K562 (cell line): ENCODE results near the gene KCND1. TPM values are rescaled to one million over a fixed set of nuclear protein-coding genes. Genes with fewer than 3 reads are reported as not detected.

ENCODE experiments used
- AFF1 ChIP-seq, 2 experiments: fragments of 450-650 bp; IDR thresholded peaks; 2 replicates each; pipeline ENCODE4 v1.6.1; 2018; ENCODE audit warnings: mild to moderate bottlenecking in 2 of 2, low read depth in 1 of 2; ENCODE audit not compliant: partially characterized antibody in 2 of 2
- CREB1 ChIP-seq, 2 experiments: sonication (generic) in 1 of 2; formaldehyde crosslinking in 1 of 2; IDR thresholded peaks; 2 replicates each; pipeline versions ENCODE4 v1.6.1 to v1.8.0; 2012 to 2022; ENCODE audit warnings: inconsistent platforms in 1 of 2, mild to moderate bottlenecking in 1 of 2, missing genetic modification reagents in 1 of 2, moderate library complexity in 1 of 2
- DEAF1 ChIP-seq: fragments of 450-650 bp; formaldehyde crosslinking; IDR thresholded peaks from 2 replicates; pipeline ENCODE4 v1.4.0; 2020; ENCODE audit warnings: mild to moderate bottlenecking, moderate library complexity
- KLF16 ChIP-seq: IDR thresholded peaks from 2 replicates; pipeline ENCODE4 v1.6.1; 2016; ENCODE audit warnings: antibody characterized with exemption
- MLLT1 ChIP-seq, 2 experiments: fragments of 450-650 bp; IDR thresholded peaks; 2 replicates each; pipeline ENCODE4 v1.6.1; 2016
- NEUROD1 ChIP-seq: fragments of 150-350 bp; IDR thresholded peaks from 2 replicates; pipeline ENCODE4 v1.6.1; 2014; ENCODE audit warnings: borderline replicate concordance, low read length, low read depth; ENCODE audit not compliant: partially characterized antibody
- REST ChIP-seq, 2 experiments: fragments of 450-650 bp; formaldehyde crosslinking in 1 of 2; IDR thresholded peaks; 2 replicates each; pipeline versions ENCODE4 v1.4.0 to v1.6.1; 2014 to 2020; ENCODE audit warnings: mild to moderate bottlenecking in 2 of 2, borderline replicate concordance in 1 of 2, low read depth in 1 of 2
- XRCC5 ChIP-seq: fragments of 200-400 bp; formaldehyde crosslinking; IDR thresholded peaks from 2 replicates; pipeline ENCODE4 v1.6.1; 2017; ENCODE audit warnings: low read depth, mild to moderate bottlenecking, low read length
- ZNF436 ChIP-seq: fragments of 250-450, 450-650 bp; sonication (Bioruptor Pico); formaldehyde crosslinking; IDR thresholded peaks from 2 replicates; pipeline ENCODE4 v1.7.0; 2020; ENCODE audit warnings: mild to moderate bottlenecking
- polyA plus RNA-seq, 8 experiments: library from polyadenylated mRNA; depleted of rRNA in 4 of 8; stranded (reverse) in 5 of 8; unstranded in 3 of 8; fragments of >200 nt; fragmentation: Nextera tagmentation in 2 of 8; fragmentation: Illumina TruSeq in 1 of 8; extraction: Ambion mirVana in 2 of 8; extraction: Trizol in 1 of 8; gene quantifications; 2 replicates each; pipeline versions ENCODE4 v1.2.1 to v1.2.3, GENCODE V29; 2011 to 2014; ENCODE audit warnings: inconsistent platforms in 1 of 8, missing spikeins in 1 of 8
- total RNA-seq, 7 experiments: library from RNA; depleted of rRNA in 6 of 7; stranded (reverse); fragments of >200 nt in 6 of 7; fragmentation: Illumina TruSeq in 2 of 7; extraction: Trizol in 2 of 7; gene quantifications; 2 replicates each; pipeline versions ENCODE4 v1.2.1 to v1.2.3, GENCODE V29; 2011 to 2021; ENCODE audit warnings: low replicate concordance in 1 of 7

The KCND1 gene
- total and polyA plus RNA-seq, 9 of the 15 experiments (the other 6 are each of a cell fraction or from before 2014, with no cell fraction given) = 0.06 to 0.83 (median 0.39) TPM; not detected in 1

DNA sequence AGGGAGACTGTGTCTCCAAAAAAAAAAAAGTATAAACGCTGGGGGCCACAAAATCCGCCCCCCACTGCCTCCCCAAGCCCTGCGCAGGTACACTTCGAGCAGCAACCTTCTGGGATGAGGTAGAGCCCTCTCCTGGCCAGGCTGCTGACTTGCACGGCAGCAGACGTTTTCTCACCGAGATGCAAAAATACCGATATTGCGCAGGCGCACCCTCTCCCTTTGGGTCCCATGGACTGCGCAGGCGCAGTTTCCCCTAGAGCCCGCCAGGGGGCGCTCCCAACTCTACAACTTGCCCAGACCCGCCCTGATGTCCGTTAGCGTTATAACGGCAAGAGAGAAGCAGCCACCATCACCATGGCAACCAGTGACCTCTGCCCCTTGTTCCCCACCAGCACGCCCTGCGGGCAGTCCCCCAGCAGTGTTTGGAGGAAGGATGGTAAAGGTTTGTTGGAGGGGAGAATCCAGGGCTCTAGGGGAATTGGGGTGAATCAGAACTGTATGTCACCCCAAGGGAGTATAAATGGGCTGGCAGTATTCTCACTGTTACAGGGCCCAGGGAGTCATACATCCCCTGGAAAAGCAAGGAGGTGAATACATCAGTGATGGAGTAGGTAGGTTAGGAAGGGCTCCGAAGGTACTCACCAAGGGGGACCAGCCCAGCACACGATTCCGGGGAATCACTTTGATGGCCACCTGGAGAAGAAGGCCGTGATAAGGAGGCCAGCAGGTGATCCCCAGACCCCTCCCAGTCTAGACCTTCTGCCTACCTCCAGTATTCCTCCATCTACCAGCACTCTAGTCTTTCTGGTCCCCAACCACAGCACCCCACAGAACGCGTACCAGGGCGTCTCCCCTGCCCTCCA is 54.3 kb downstream of the KCND1 start (continued):
- TF ChIP-seq AFF1 (IDR thresholded peaks at IDR 0.05; ENCODE audit: low read depth in 1 of 2, partially characterized antibody in 2 of 2) = peak in 1 of 2 experiments; percentile 8
- peak; percentile 78 for TF ChIP-seq REST (IDR thresholded peaks at IDR 0.05; ENCODE audit: borderline replicate concordance)
- no peak for TF ChIP-seq REST (CRISPR knock-in tag; IDR thresholded peaks at IDR 0.05; ENCODE audit: low read depth)
- peak; percentile 42; the same call in 1 of the 2 replicates for TF ChIP-seq KLF16
- peak; percentile 92; the same call in 1 of the 2 replicates for TF ChIP-seq XRCC5
- no peak for TF ChIP-seq MLLT1 (IDR thresholded peaks at IDR 0.05)
- peak; percentile 41 for TF ChIP-seq NEUROD1
- peak; percentile 23; the same call in 1 of the 2 replicates for TF ChIP-seq DEAF1 (CRISPR knock-in tag)
- TF ChIP-seq ZNF436 (CRISPR knock-in tag) = 0 out of 2 replicates have a peak, but pooled peaks have one; percentile 5
- TF ChIP-seq CREB1 (IDR thresholded peaks at IDR 0.05) = no peak
- TF ChIP-seq CREB1 (CRISPR knock-in tag; IDR thresholded peaks at IDR 0.05) = peak; percentile 40; the same call in 1 of the 2 replicates
